GM18520 (cell line): ENCODE results near the gene PCDH1.

ENCODE experiments used
- ATAC-seq: cut with Tn5 transposase; IDR thresholded peaks from one replicate; pipeline ENCODE4 v1.9.1; 2021; ENCODE audit not compliant: unreplicated experiment

Gene PCDH1

DNA sequence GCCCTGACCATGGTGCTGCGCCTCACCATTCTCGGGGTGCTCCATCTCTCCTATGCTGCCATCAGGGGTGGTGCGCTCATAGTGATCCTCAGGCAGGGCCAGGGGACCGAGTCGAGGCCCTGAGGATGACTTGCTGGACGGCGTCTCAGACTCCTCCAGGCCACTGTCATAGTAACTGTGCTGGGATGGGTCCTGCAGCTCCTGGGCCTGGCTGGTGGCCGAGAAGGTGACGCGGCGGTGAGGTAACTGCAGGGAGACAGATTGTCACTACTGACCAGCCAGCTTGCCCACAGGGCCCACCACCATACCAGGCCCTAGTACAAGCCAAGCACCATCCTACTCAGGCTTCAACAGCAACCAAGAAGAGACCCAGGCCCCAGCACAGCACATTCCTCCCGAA is 21.0 kb downstream of the PCDH1 start:
- ATAC-seq: no peak

DNA sequence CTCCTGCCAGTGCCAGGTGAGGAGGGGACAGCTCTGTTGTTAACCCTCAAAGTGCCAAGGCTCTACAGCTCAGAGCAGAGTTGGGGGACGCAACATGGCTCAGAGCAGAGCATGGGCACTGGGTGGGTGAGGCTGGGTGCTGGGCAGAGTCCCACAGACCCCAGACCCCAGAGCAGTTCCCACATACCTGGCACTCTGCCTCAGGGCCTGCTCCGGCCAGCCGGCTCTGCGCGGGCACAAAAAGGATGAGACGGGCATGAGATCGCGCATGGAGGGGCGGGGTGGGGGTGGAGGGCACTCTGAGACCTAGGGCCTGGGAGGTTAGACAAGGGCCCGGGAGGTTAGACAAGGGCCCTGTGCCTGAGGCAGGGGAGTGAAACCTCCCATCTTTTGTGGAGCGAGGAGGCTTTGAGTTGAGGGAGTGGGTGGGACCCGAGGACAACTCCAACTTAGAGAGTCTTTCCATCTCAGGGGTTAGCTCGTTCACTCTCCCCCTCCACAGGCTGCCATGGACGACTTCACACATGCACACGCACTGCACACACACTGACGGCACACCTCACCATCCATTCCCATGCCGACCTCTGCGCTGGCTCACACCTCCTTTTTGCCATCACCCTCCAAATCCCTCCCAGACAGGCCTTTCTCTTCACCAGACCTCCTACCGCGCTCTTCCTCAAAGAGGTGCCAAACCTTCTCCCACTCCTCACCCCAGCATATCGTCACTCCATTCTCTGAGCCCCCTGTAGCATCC is 22.0 kb downstream of the PCDH1 start:
- no peak for ATAC-seq

- no peak for ATAC-seq
These were observed 22.8 kb downstream of the PCDH1 start for GRCh38 chr5:141855265-141856036.

- no peak for ATAC-seq
These were observed 24.1 kb downstream of the PCDH1 start for GRCh38 chr5:141853895-141854626.

DNA sequence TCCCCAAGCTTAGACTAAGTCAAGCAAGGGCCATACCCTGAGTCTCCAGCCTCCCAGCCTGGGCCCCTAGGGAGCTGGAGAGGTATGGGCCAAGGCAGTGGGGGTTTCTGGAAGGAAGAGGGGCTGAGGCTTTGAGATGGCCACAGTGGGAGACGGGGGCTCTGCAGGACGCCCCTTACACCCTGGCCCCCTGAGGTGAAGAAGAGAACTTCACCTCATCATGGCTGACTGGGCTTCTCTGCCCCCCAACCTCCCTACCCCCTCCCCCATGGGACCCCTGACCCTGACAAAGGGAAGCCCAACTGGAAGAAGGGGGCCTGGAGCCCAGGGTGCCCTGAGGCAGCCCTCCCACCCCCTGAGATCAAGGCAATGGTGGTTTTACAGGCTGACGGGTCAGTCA is 25.8 kb downstream of the PCDH1 start:
- ATAC-seq: no peak

DNA sequence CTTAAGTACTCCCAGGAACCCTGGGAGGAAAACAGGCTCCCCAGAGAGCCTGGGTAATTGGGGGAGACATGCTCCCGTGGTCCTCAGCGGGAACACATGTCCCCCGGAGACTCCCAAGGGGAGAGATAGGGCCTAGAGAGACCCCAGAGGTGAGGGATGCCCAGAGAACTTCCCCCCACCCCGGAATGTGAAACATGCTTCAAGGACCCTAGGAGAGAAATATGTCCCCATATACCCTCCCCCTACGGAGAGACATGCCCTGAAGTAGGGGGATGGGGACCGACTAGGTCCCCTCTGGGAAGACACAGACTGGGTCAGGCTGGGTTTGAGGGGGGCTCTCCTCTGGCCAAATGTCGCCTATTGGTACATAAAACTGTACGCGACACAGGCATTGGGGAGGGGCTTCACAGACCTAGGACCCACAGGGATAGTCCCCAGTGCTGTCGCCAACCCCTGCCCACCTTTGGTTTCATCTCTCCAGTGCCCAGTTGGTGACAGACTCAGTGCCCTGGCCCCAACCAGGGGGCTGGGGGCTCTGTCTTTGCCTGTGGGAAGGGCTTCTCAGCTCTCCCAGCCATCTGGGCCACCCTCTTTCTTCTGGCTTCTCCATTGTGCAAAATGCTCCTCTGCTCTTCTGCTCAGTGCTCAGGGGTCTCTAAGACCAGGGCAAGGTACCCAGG is 26.9 kb downstream of the PCDH1 start:
- ATAC-seq: no peak

DNA sequence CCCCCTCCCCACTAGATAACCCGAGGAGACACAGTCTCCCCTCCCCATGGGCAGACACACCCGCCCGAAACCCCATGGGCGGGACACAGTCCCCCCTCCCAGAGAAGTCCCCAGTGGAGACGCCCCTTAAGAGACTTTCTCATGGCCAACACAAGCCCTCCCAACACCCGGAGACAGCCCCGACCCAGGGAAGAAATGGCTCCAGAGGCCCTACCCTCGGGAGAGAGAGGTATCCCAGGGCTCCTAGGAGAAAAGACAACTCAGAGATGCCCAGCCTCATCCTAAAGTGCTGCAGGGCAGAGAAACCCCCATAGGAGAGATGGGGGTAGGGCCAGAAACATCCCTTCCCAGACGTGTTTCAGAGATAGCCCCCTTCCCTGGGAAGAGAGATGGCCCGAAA is 27.4 kb downstream of the PCDH1 start:
- ATAC-seq: no peak

GRCh38 chr5:141850244-141850768 is 27.9 kb downstream of the PCDH1 start:
- ATAC-seq: peak; percentile 21

DNA sequence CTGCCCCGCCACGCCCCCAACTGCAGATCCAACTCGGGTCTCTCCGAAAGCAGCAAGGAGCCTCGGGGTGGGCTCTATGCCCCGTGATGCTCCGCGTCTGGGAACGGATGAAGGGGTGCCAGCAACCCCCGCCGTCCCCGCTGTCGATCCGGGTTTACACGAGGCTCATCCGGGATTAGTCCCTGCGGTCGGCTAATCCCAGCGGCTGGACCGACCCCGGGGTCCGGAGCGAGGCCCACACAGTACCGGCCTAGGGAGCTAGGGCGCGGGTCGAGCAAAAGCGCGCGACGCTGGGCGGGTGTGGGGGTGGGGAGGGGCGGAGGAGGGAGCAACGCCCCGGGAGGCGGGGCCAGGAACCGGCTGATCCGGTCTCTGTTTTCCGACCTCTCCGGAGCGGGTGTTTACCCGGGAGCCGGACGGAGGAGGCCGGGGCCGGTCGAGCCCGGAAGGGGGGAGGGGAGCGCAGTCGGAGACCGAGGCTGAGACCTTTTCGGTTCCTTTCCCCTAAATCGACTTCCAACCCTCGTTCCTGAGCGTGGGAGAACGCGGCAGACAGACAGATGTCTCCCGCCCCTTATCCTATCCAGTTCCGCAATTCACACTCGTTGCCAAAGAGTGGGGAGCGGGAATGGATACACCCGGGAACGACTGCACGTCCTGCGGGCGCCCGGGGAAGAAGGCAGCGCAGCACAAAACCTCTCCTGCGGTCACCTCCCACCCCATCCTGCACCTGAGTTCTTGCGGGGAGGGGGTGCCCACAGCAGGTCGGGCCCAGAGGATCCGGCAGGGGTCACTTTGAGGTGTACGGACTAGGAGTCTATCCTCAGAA is 28.6 kb downstream of the PCDH1 start:
- peak; percentile 49 for ATAC-seq

DNA sequence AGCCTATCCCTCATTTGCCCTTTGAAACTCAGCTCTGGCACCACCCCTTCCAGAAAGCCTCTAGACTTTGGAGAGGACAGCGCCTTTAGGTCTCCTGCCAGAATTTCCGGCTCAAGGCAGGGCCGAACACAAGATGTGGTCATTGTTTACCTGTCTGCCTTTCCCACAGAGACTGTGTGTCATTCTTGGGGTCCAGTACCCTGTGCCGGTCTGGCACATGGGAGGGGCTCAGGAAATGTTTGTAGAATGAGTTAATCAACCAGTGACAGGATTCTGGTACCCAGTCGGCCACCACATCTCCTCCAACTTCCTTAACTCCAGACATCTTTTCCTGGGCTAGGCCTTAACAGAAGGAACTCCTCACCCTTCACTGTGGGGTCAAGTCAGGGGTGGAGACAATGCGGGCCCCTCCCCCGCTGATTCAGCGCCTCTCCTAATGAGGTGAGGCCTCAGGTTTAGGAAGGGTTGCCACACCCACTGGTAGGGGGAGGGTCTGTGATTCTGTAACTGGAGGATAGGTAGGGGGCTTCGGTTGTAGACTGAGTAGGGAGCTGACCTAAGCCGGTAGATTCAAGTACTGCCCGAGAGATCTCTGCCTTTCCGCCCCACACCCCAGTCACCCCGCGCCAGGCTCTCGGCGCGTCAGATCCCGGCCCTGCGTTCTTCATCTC is 29.3 kb downstream of the PCDH1 start:
- no peak for ATAC-seq

GRCh38 chr5:141846031-141846430 is 32.2 kb downstream of the PCDH1 start:
- ATAC-seq: no peak

DNA sequence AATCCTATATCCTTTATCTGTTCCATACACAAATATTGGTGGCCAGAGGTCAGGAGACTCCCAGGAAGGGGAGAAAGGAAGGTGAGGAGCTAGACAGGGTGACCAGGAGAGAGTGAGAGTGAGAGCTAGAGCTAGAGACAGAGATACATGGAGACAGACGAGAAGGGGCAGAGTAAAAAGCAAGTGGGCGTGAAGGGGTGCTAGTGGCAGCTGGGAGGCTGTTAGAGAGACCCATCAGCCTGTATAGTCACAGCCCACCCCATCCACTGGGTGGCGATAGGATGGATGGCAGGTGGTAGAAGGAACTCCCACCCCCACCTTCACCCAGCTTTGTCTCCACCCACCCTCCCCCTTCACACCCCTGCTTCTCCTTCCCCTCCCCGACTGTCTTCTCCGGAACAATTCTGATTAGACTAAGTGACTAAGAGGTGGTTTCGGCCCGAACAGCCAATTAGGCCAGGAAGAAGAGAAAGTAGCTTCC is 32.8 kb downstream of the PCDH1 start:
- ATAC-seq: no peak

DNA sequence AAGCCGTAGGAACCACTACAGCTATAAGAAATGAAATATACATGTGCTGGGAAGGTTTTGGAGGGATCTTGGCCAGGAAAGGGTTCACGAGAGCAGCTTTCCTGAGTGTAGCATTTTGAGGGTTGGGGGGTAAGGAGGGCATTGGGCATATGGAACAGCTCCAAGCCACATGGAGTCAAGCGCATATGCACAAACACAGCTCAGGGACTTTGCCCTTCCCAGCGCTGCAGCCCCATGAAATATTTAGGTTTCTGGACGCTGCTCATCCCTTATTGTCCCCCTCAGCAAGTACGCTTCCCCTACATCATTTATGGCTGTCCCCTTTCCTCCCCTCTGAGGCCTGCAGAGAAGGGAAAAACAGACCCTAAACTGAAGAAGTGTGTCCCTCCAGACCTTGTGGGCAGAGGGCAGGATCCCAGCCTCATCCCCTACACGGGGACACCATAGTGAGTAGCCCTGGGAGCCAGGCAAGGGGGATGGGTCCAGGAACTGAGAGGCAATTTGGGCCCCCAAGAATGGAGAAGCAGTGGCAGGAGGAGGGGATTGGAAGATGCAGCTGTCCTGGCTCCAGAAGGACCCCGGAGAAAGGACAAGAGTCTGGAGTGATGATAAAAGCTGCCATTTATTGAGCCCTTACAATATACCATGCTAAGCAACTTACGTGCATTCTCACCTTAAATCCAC is 33.7 kb downstream of the PCDH1 start:
- ATAC-seq: no peak

- ATAC-seq: no peak
These were observed 34.9 kb downstream of the PCDH1 start for GRCh38 chr5:141843156-141843927.

DNA sequence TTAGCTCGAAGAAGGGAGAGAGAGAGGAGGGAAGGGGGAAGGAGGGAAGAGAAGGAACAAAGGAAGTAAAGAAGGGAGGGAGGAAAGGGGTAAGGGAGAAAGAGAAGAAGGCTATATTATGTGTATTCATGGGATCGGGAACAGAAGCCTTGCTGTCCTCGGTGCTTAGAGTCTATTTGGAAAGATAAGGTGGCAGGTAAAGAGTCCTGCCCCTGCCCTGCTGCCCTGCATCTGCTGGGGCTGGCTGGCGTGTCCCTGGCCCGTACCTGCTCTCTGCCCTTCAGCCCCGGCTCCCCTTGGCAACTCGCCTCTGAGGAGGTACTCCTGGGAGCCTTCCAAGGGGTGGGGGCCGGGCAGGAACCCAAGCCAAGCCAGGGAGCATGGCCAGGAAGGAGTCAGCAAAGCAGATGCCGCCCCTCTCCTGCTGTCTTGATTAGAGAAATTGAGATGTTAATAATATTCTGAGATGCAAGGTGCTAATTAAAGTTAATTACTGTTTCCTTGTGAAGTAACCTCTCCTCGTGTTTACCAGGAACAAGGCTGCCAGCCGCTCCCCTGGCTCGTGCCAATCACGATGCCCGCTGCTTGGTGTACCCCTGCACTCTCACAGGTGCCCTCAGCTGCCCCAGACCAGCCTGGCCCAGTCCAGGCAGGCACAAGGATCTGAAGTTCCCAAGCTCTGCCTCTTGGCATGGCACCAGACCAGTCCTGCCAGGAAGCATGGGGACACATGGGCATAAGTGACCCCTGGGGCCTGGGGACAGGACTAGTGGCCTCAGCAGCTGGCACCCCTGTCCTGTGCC is 36.6 kb downstream of the PCDH1 start:
- ATAC-seq: no peak

DNA sequence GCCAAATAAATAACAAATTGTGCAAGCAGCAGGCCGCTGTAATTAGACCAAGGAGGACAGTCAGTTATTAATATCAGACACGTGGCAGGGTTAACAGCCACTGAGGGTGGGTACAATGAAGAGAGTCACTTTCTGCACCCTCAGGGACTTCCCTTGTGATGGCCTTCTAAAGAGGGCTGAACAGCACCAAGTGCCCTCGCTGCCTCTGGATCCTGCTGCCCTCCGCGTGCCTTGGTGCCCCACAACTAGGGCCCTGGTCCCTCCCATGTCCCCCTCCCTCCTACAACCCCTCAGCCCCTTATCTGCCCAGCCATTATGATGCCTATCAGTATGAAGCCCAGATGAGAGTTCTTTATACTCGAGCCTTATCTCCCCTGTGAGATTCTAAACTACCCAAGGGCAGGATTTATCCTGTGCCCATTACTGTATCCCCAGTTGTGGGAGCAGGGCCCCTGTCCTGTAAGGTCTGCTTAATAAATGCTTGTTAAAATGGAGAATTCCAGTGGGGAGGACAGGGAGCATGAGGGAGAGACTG is 37.3 kb downstream of the PCDH1 start:
- no peak for ATAC-seq

DNA sequence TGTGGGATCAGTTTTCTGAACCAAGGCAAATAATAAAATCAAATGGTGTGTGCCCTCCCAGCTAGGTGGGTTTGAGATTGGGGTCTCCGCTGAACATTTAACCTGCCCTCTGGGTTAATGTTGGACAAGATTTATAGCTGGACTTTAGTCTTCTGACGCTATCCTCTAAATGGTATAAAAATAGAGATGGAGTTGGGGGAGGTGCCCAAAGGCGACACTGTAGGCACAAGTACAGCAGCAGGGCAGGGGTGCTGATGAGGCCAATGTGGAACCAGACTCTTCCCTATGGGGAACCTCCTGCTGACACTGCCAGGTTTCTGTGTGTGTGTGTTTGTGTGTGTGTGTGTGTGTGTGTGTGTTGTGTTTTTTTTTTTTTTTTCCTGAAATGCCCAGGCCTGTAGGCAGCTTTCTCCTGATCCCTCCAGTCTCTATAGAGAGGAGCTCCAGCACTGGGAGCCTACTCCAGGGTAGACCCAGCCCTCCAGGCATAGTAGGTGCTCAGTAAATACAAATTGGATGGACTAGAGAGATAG is 37.9 kb downstream of the PCDH1 start:
- no peak for ATAC-seq
